ENCODE measurements around the gene SUMO3.
A peak's percentile ranks its signal among the peaks of the same experiment; 100 is the strongest.

The SUMO3 gene

DNA sequence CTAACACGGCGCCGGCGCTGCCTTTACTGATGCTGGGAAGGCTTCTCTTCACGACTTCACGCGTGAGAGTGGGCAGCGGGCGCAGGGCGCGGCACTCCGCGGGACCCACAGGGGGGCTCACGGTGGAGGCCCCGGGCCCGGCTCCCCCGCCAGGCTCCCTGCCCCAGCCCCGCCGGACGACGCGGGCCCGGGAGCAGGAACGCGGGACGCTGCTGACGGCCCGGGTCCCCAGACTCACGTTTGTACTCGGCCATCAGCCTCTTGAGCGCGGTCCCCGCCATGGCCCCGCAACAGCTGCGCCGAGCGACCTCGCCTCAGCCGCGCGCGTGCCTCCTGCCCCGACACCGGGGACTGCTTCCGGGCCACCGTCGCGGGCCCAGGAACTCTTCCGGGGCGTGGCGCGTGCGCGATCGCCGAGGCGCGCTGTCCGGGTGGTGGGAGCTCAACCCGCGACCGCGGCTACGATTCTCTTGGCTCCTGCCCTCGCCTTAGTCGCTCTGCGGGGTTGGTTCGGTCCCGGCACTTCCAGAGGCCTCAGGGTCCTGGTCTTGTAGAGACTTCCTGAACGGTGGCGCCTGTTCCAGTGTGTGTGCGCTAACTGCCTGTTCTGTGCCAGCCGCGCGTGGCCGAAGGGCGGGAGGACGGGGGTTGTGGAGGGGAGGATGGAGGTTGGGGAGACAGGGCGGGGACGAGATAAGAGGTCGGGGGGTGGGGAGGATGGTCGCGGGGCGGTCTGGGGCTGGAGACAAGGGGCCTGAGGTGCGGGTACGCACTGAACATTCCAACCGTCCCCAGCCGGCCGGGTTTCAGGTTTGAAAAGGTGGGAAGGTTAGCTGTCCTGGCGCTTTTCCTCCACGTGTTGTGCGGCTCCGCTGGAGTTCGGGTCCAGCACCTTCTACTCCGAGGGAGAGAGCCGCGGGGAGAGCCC, 16.1 kb downstream of the SUMO3 start, which contains the start of gene UBE2G2:
UBE2G2 (minus strand) TSS at position 353 of the 928 bp plus-strand sequence; CDS start at position 281, 72 bp downstream.
- DNase-seq = peak; percentile 64

DNA sequence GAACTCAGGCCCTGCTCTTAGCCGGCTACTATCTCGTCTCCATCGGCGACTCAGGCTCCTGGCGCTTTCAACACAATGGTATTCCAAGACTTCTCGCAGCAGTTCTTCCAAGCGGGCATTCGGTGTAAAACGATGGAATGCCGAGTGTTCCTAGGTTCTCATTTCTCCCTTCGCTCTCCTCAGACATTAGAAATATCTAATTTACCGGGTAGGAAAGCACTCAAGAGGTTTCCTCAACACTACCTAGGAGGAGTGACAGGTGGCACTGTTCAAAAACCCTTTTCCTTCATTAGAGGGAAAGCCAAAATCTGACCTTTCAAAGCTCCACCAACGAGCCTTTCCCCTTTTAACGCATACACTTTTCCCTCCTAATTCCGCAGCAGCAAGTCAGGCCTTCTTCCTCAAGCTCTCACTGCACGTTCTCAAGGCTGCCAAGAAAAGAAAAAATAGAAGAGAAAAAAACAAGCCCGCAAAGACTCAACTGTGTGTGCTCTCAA, 16.8 kb downstream of the SUMO3 start:
- peak; percentile 31 for DNase-seq

DNA sequence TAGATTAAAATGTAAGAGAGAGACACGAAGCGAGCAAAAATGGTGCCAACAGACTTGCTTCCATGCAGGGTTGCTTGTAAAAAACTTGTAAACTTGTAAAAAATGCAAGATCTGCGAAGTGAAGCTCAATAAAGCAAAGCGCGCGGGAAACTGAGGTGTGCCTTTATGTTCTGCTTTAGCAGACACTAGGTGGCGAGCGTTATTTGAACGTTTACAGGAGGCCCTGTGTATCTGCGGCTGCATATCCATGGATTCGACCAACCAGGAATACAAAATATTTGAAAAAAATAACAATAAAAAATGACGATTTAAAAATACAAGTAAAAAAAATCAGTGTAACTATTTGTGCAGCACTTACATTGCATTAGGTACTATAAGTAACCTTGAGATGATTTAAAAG, 17.8 kb downstream of the SUMO3 start:
- peak; percentile 42 for DNase-seq

DNA sequence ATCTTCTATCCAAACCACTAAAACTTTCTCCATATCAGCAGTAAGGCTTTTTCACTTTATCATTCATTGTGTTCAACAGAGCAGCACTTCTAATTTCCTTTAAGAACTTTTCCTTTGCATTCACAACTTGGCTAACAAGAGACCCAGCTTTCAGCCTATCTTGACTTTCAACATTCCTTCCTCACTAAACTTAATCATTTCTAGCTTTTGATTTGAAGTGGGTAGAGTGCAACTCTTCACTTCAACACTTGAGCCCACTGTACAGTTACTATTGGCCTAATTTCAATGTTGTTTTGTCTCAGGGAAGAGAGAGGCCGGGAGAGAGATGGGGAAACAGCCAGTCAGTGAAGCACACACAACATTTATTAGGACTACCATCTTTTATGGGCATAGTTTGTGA, 18.2 kb downstream of the SUMO3 start:
- DNase-seq = no peak

DNA sequence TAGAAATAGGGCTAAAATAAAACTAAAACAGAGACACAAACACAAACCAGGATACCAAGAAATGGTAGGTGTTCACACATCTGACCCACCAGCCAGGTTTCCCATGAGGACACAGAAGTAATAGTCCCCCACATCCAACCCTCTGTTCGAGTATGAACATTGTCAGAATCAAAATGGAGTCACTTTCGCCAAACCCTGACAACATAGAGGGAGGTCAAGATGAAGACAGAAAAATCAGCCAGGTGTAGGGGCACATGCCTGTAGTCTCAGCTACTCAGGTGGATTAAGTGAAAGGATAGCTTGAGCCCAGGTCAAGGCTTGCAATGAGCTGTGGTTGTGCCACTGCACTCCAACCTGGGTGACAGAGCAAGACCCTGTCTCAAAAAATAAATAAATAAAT, 20.1 kb downstream of the SUMO3 start:
- no peak for DNase-seq

DNA sequence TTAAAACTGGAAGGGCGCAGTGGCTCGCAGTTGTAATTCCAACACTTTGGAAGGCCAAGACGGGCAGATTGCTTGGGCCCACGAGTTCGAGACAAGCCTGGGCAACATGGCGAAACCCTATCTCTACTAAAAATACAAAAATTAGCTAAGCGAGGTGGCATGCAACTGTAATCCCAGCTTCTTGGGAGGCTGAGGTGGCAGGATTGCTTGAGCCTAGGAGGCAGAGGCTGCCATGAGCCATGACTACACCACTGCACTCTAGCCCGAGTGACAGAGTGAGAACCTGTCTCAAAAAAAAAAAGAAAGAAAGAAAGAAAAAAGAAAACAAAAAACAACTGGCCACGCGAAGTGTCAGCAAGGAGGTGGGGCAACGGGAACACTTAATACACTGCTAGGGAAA, 22.5 kb downstream of the SUMO3 start:
- no peak for DNase-seq

DNA sequence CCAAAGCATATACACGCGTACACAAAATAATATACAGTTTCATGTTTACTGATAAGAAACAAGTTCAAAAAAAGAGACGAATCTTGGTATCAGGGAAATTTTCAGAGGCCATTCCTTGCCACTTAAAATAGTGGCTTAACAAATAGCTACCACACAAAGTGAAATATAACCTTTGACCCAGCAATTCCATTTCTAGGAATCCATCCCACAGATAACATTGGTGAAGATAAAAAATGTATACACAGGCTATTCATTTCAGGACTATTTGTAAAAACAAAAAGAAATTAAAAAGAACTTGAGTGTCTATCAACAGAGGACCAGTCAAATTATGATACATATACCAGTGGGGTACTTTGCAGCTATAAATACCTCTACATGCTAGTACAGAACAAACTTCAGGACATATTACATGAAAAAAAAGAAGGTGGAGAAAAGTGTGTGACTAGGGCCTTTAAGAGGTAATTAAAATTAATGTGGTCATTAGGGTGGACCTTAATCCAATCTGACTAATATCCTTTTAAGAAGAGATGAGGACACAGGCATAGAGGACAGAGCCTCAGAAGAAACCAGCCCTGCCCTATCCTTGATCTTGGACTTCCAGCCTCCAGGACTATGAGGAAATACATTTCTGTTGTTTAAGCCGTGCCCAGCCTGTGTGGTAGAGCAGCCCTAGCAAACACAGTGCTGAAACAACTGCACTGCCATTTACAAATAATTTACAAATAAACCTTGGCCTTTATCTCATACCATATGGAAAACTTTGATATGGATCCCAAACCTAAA, 24.1 kb downstream of the SUMO3 start:
- no peak for DNase-seq

DNA sequence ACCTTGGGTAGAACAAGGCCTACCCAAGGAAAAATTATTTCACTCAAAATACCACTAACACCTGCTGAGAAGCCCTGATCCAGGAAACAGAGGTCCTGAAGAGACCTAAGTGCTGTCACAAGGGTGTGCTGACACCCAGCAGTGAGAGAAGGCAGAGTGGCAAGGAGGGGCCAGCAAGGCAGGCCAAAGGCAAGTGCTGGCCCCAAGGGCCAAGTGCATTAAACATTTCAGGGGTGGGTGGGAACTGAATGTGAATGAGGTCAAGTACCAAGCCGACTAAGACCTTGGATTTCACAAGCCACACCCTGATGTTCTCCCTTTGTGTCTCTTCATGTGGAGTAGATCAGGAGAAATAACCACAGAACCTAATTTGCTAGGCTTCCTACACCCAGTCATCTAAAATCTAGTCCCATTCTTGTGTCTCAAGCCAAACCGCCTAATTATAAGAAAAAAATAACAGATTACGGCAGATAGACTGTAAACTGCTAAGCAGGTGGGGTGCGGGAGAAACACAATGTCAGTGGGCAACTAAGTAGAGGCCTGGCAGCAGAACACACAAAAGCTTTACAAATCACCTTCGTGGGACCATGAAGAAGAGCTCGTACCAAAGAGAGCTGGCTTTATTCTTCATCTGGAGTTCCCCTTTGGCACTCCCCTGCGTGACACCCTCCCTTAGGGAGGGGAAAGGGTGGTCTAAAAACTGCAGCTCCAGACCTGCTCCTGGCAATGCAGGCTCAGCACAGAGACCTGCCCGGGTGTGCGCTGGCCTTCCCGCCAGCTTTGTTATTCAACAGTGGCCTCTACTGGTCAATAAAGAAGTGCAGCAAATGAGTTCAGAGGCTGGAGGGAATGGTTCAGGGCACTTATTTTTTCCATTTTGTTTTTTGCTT, 24.9 kb downstream of the SUMO3 start:
- DNase-seq = peak; percentile 79

DNA sequence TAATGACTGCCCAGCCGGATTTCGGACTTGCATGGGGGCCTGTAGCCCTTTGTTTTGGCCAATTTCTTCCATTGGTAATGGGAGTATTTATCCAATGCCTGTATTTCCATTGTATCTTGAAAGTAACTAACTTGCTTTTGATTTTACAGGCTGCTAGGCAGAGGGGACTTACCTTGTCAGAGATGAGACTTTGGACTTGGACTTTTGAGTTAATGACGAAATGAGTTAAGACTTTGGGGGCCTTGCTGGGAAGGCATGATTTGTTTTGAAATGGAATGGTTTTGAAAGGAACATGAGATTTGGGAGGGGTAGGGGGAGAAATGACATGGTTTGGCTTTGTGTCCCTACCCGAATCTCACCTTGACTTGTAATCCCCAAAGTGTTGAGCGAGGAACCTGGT, 25.9 kb downstream of the SUMO3 start:
- no peak for DNase-seq

DNA sequence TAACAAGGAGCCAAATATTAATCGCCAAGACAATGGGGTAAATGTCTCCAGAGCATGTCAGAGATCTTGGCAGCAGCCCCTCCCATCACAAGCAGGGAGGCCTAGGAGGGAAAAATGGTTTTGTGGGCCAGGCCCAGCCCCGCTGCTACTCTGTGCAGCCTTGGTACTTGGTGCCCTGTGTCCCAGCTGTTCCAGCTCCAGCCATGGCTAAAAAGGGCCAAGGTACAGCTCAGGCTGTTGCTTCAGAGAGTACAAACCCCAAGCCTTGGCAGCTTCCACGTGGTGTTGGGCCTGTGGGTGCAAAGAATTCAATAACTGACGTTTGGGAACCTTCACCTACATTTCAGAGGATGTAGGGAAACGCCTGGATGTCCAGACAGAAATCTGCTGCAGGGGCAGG, 26.6 kb downstream of the SUMO3 start:
- DNase-seq = no peak

DNA sequence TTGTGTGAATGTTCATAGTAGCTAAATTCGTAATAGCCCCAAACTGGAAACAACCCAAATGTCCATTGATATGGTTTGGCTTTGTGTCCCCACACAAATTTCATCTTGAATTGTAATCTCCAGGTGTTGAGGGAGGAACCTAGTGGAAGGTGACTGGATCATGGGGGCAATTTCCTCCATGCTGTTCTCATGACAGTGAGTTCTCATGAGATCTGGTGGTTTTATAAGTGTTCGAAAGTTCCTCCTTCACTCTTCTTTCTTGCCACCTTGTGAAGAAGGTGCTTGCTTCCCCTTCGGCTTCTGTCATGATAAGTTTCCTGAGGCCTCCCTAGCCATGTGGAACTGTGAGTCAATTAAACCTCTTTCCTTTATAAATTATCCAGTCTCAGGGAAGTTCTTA, 27.5 kb downstream of the SUMO3 start:
- no peak for DNase-seq

DNA sequence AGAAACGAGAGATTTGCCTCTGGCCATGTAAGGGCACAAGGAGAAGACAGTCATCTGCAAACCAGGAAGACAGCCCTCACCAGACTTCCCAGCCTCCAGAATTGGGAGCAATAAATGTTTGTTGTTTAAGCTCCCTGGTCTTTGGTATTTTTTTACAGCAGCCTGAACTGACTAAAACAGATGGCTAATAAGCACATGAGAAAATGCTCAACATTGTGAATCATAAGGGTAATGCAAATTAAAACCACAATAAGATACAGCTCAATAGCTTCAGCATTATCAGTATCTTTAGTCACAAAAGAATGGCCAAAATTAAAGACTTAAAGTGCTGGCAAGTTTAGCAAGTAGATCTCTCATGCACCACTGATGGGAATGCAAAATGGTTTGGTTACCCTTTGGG, 28.0 kb downstream of the SUMO3 start:
- DNase-seq = no peak

DNA sequence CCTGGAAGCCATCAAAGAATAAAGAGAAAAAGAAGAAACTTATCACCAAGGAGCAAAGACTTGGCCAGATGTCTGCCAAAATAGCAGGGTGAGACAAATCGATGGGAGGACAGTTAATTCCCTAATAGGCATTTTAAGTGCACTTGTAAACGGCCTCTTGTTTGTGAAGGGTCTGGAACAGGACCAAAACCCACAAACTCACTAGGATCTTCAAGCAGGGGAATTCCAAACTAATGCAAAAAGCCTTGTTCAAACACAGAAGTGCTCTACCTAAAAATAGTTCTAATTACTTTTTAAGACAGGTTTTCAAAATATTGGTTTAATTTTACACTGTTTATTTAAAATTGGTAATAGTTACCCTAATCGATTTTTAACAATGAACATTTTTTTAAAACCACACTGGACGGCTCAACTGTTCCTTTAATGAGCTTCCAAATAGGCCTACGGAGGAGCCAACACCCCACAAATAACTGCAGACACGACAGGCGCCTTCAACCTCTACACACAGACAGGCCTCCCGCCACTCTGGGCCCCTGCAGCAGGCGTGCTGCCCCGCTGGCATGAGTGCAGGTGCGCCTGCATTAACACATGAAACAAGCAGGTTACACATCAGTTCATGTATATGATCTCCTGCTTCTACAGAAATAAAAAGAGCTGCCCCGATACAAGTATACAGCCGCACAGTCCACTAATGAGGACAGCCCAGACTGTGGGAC, 32.1 kb downstream of the SUMO3 start:
- DNase-seq = peak; percentile 71

DNA sequence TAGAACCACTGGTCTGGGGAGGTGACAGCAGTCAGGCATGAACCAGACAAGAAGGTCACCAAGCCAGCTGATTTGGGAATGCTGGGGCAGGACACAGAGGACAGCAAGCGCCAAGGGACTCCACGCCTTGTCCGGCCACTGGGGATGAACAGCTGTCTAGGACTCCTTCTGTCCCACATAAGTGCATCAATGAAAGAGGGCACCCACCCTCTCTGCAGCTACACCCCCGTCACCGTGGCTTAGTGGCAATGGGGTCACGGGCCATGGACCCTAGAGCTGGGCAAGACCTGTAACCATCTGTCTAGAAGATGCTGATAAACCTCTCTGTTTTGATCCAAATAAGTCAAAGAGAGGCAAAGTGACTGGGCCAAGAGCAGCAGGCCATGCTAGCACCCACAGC, 33.1 kb downstream of the SUMO3 start:
- DNase-seq = no peak

DNA sequence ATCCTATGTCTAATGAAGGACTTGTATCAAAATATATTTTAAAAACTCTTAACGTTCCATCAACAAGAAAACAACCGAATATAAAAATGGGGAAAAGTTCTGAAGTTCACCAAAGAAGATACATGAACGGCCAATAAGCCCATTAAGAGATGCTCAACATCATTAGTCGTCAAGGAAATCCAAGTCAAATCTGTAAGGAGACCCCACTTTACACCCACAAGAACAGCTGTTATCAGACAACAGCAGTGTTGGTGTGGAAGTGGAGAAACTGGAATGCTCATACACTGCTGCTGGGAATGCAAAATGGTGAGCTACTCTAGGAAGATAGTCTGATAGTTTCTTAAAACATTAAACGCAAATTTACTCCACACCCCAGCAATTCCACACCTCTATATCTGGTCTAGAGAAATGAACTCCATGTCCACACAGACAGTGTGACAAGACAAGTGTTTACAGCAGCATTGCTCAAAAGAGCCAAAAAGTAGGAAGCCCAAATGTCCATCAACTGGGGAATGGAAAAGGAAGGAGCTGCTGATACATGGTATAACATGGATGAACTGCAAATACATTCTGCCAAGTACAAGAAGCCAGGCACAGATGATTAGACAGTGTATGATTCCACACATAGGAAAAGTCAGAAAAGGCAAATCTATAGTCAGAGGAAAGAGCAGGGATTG, 34.7 kb downstream of the SUMO3 start:
- DNase-seq = no peak

DNA sequence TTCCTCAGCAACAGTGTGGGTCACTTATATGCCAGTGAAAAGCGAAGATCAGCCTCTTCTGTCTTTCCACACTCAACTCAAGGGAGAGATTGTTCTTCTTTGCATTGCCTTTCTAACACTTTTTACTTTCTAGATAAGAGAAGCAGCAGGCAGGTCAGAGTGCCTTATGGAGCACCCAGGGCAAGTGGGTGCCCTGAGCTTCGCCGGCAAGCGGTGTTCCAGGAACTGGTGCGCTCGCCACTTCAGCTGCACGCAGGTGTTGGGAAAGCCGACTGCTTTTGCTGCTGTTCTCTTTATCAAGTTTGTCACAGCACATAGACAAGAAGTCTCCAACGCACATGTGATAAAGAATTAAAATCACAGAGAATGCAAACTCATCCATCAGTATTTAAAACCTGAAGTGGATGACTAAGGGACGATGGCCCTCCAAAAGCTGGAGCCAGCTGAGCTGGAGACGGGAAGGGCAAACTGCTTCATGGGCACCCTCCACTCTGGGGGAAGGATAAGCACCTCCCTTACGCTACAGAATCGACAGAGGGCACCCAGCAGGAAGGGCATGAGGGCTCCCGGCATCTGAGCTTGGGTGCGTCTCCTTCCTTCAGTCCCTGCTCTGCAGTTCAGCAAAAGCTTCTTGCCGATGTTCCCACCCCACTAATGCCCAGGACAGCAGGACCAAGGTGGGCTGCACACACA, 36.9 kb downstream of the SUMO3 start:
- no peak for DNase-seq

DNA sequence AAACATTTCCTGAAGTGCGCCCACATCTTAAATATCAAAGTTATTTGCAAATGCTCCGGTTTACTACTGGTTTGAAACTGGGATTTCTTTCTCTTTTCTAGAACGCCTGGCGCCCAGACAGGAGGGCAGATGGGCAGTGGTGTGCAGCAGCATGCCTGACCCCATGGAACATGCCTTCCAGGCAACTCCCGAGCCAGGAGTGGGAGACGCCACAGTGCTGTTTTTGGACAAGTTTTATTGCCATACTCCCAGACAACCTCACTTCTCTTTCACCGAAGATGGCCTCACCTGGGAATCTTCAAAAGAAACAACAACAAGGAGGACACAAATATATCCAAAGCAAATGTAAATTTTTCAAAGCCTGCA, 37.7 kb downstream of the SUMO3 start:
- DNase-seq = no peak

DNA sequence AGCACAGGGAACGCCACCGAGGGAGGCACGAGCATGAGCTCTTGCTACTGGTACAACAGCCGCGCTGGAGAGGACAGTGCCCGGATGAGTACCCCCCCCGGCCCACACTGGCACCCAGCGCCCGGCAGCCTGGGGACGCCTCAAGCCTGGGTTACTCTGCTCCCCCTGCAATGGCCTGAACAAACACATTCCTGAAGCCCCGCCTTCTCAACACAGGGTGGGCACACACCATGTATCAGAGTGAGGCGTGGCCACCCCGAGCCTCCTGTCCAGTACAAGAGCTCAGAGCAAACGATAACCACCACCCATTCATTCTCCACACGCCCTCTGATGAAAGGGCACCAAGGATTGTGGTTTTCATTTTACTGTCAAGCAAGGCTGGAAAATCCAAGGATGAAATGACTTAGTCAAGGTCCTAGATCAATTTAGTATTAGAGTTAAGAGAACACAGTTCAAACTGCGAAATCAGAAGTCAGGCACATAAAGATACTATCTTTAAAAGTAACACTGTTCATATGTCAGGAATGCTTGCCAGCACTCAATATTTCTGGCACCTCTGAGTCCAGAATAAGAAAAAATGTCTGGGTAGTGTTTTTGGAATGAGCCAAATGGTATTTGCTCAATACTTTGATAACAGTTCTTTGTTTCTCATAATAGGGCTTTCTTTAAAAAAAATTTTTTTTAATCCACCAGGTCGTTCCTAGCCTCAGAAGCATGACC, 38.3 kb downstream of the SUMO3 start:
- no peak for DNase-seq

DNA sequence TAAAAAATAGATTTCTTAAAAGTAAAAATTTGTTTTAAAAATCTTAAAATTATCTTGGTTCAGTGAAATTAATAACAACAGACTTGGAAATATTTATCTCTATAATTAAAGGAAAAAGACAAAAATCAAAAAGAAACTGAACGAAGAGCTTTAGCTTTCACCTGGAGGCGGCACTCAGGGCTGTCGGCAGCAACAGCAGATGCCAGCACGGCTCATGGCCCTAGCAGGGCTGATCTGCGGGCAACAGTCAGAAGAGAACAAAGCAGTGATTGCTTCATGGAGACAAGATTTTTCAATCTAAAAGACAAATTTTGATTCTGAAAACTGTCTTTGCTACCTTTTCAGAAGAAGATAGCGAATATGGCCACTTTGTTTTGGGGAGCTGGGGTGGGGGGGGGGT, 38.9 kb downstream of the SUMO3 start:
- DNase-seq = no peak

DNA sequence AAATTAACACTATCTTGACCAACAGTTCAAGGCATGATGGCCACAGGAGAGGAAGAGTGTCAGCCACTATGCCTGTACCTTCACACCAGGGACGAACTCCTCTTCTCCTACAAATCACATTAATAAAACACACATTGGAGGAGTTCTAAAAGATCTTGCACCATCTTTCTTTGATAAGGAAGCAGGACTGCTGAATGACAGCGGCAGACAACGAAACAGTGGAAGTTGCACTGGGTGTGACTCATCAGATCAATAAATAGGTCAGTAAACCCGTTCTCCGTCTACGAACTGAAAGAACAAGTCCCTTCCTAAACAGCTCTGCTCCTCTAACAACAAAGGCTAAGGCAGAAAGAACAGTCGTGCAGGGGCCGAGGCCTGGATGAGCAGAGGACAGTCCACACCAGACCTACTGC, 39.4 kb downstream of the SUMO3 start:
- DNase-seq = no peak
